ENCODE data around the gene FBXW7. TPM values are rescaled to one million over a fixed set of nuclear protein-coding genes. Genes with fewer than 3 reads are reported as not detected.

Gene FBXW7
- total and polyA plus RNA-seq, 2 of the 8 experiments (the other 6 are each of a cell fraction or from before 2014, with no cell fraction given), result 6.0 to 26.7 TPM

DNA sequence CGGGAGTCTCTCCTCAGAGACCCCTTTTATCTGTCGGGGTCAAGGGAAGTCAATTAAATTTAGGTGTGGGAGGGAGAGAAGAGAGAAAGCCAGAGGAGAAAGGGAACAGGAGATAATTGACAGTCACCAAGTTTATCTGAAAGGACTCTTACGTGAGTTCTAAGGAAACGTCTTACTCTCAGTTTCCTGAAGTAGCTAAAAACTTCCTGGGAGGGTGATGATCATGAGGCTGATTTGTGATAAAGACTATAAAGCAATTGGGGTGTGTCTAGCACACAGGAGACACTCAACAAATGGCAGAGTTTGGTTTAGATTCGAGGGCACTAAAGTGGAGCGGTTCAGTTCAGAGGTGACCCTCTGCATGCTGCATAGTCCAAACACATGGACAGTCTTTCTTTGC is 254.1 kb downstream of the FBXW7 start:
- no peak overlapping the region for H3K23ac ChIP-seq (ENCODE audit: insufficient read length)
- H4K91ac ChIP-seq (replicated peaks; ENCODE audit: insufficient read length, low read length), result no peak overlapping the region
- H3K79me2 ChIP-seq (ENCODE audit: control insufficient read depth in 1 of 2, insufficient read depth in 2 of 2, low read length in 2 of 2), result no peaks in the 10 kb centered on the region
- no peak for DNase-seq (ENCODE audit: low read depth in 1 of 2, low spot score in 2 of 2)
- no peak overlapping the region for H3K14ac ChIP-seq (ENCODE audit: insufficient read length)
- no peaks in the 10 kb centered on the region; a peak in 1 of 7 replicates for H3K27me3 ChIP-seq (replicated peaks in 1 of 4; ENCODE audit: control insufficient read depth in 3 of 4, extremely low read depth in 1 of 4, insufficient read depth in 3 of 4, low read length in 3 of 4)
- H3K27ac ChIP-seq (ENCODE audit: low read depth, low read length), result no peak overlapping the region
- H3K4me1 ChIP-seq (replicated peaks in 1 of 4; ENCODE audit: control insufficient read depth in 3 of 4, insufficient read depth in 4 of 4, low read length in 3 of 4), result peaks cover 5 to 19% (median 10%) of the 10 kb centered on the region in 4 experiments
- POLR2A ChIA-PET (ENCODE audit: partially characterized antibody), result no interaction called here
- H3K9me3 ChIP-seq (ENCODE audit: insufficient read depth in 2 of 2, low read depth in 1 of 2, low read length in 1 of 2), result no peaks in the 10 kb centered on the region
- no peak overlapping the region for H2AK5ac ChIP-seq (ENCODE audit: low read depth, low read length)
- H3K4me3 ChIP-seq (ENCODE audit: extremely low read depth in 1 of 4, insufficient read depth in 2 of 4, low read depth in 3 of 4, low read length in 4 of 4), result no peak overlapping the region
- no peak overlapping the region for H2BK15ac ChIP-seq (ENCODE audit: low read length)
- no peak overlapping the region for H4K5ac ChIP-seq (ENCODE audit: insufficient read length, low read depth, low read length)
- no peak overlapping the region for H3K4me2 ChIP-seq (ENCODE audit: insufficient read depth in 1 of 2, low read depth in 2 of 2, low read length in 2 of 2)
- H4K8ac ChIP-seq (ENCODE audit: extremely low read depth, insufficient read depth, low read length), result no peak overlapping the region
- no peaks in the 10 kb centered on the region for H3K36me3 ChIP-seq (ENCODE audit: control insufficient read depth in 2 of 4, insufficient read depth in 4 of 4, low read length in 3 of 4)
- no peak overlapping the region for H2BK5ac ChIP-seq (ENCODE audit: low read depth, low read length)
- H3K4ac ChIP-seq (replicated peaks; ENCODE audit: insufficient read length, low read depth, low read length), result no peak overlapping the region
- FAIRE-seq, result no peak
- no peak overlapping the region for H2AFZ ChIP-seq (ENCODE audit: low read length)
- H3K18ac ChIP-seq (ENCODE audit: extremely low read depth, low read length), result no peak overlapping the region
- no peaks in the 10 kb centered on the region; the same call in 1 of the 2 replicates for H3K23me2 ChIP-seq (ENCODE audit: low read depth, low read length)
- no peak overlapping the region for H2BK20ac ChIP-seq (ENCODE audit: low read length)
- no peak overlapping the region for H3K56ac ChIP-seq (replicated peaks; ENCODE audit: insufficient read length, low read depth, low read length)
- 94% methylated on average over 6 of the region's 6 CpGs; no CpG with 5 or more reads in 1 of the 2 experiments for WGBS, 2 experiments (ENCODE audit: extremely low coverage in 1 of 2, insufficient coverage in 1 of 2, insufficient read length in 1 of 2, insufficient replicate concordance in 2 of 2, low coverage in 1 of 2, low lambda C conversion rate in 2 of 2, missing lambda C conversion rate in 1 of 2)
- no peak for TF ChIP-seq TBP (IDR thresholded peaks at IDR 0.05; ENCODE audit: low read depth, low read length)
- no peak for TF ChIP-seq ZNF274 (IDR thresholded peaks at IDR 0.05; ENCODE audit: borderline replicate concordance, extremely low read depth, low read length)
- TF ChIP-seq BACH1 (IDR thresholded peaks at IDR 0.05; ENCODE audit: low read length), result no peak
- TF ChIP-seq RXRA (IDR thresholded peaks at IDR 0.05; ENCODE audit: insufficient read depth, low read depth, low read length), result no peak
- no peak for TF ChIP-seq TCF12 (IDR thresholded peaks at IDR 0.05; ENCODE audit: low read depth, low read length)
- no peak for TF ChIP-seq ASH2L (IDR thresholded peaks at IDR 0.05; ENCODE audit: low read length)
- no peak for TF ChIP-seq JUN (IDR thresholded peaks at IDR 0.05; ENCODE audit: low read depth, low read length)
- H2BK12ac ChIP-seq (ENCODE audit: low read depth, low read length), result no peak overlapping the region
- no peaks in the 10 kb centered on the region for H3K79me1 ChIP-seq (ENCODE audit: low read depth, low read length)
- H3K9ac ChIP-seq (replicated peaks in 1 of 4; ENCODE audit: extremely low read depth in 1 of 4, low read depth in 3 of 4, low read length in 3 of 4), result no peak overlapping the region
- CTCF ChIA-PET (ENCODE audit: partially characterized antibody), result interaction anchor here (0.5 to 1.2 kb wide), 2 partner anchors 236 to 398 kb away, joined by 3 read pairs; no protein-coding TSS in a partner anchor
- H2BK120ac ChIP-seq (replicated peaks; ENCODE audit: low read depth, low read length), result no peak overlapping the region
- no peaks in the 10 kb centered on the region for H4K20me1 ChIP-seq (replicated peaks in 1 of 2; ENCODE audit: control insufficient read depth in 1 of 2, insufficient read depth in 2 of 2, low read length in 2 of 2)
